ENCODE data around the gene RFESD. TPM values are rescaled to one million over a fixed set of nuclear protein-coding genes. Genes with fewer than 3 reads are reported as not detected.

The RFESD gene
- total and polyA plus RNA-seq, 2 of the 13 experiments (the other 11 are each of a cell fraction or from before 2014, with no cell fraction given) = 1.1 to 2.2 TPM

DNA sequence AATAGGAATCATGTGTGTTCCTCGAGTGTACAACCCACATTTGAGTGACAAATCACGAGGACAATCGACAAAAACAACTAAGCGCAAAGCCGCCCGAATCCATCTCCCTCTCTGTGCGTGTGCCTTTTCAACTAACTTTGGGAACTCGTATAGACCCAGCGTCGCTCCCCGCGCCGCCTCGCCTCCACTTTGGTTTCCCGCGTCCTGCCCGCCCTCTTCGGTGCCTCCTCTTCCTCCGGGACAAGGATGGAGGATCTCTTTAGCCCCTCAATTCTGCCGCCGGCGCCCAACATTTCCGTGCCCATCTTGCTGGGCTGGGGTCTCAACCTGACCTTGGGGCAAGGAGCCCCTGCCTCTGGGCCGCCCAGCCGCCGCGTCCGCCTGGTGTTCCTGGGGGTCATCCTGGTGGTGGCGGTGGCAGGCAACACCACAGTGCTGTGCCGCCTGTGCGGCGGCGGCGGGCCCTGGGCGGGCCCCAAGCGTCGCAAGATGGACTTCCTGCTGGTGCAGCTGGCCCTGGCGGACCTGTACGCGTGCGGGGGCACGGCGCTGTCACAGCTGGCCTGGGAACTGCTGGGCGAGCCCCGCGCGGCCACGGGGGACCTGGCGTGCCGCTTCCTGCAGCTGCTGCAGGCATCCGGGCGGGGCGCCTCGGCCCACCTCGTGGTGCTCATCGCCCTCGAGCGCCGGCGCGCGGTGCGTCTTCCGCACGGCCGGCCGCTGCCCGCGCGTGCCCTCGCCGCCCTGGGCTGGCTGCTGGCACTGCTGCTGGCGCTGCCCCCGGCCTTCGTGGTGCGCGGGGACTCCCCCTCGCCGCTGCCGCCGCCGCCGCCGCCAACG is 26.3 kb upstream of the RFESD start, which contains the start of gene GPR150 (continued):
- no peak for TF ChIP-seq RXRA (CRISPR knock-in tag; IDR thresholded peaks at IDR 0.05)
- peak; percentile 83 for TF ChIP-seq ZNF253 (CRISPR knock-in tag; IDR thresholded peaks at IDR 0.05; ENCODE audit: borderline replicate concordance)
- TF ChIP-seq MEIS2 (CRISPR knock-in tag; IDR thresholded peaks at IDR 0.05) = no peak
- TF ChIP-seq ZNF607 (CRISPR knock-in tag; IDR thresholded peaks at IDR 0.05; ENCODE audit: borderline replicate concordance) = peak; percentile 40; the same call in 1 of the 2 replicates
- peak; percentile 15; the same call in 1 of the 2 replicates for TF ChIP-seq ZFX (CRISPR knock-in tag; IDR thresholded peaks at IDR 0.05; ENCODE audit: low read depth)
- peak; percentile 10; the same call in 1 of the 2 replicates for TF ChIP-seq NCOA2 (CRISPR knock-in tag; IDR thresholded peaks at IDR 0.05)
- no peak for TF ChIP-seq ZBTB39 (CRISPR knock-in tag; IDR thresholded peaks at IDR 0.05)

GRCh38 chr5:95620870-95621838 is 25.4 kb upstream of the RFESD start:
- Histone ChIP-seq H3K27me3 (ENCODE audit: control insufficient read depth in 1 of 2, insufficient read depth in 2 of 2, low read length in 2 of 2) (peaks cover 7 to 59% of the 10 kb centered on the region in 2 experiments), H3K9me3 (ENCODE audit: low read length) (no peaks in the 10 kb centered on the region), H3K9ac (ENCODE audit: insufficient read depth, low read depth, low read length) (0 out of 2 replicates have a peak overlapping the region, but pooled peaks have one; percentile 23), H3K36me3 (replicated peaks in 1 of 2; ENCODE audit: control insufficient read depth in 1 of 2, insufficient read depth in 2 of 2, low read length in 2 of 2) (no peaks in the 10 kb centered on the region), H3K79me2 (ENCODE audit: insufficient read depth, low read length) (no peaks in the 10 kb centered on the region), H3K27ac (ENCODE audit: extremely low read length, insufficient read depth, low read length) (no peak overlapping the region), H2AFZ (ENCODE audit: low read length) (no peak overlapping the region), H3K4me2 (ENCODE audit: low read depth, low read length) (peak overlapping the region; percentile 85), H4K20me1 (ENCODE audit: insufficient read depth, low read length) (no peaks in the 10 kb centered on the region), H3K4me3 (replicated peaks in 1 of 3; ENCODE audit: insufficient read depth in 1 of 3, low read depth in 2 of 3, low read length in 3 of 3) (peak overlapping the region; percentile 47 to 74 (median 54)), H3K4me1 (ENCODE audit: insufficient read depth, low read length) (peaks cover 25% of the 10 kb centered on the region)
- DNase-seq (ENCODE audit: low spot score) (no peak), FAIRE-seq (no peak), ATAC-seq (peak; percentile 85)
- intact Hi-C loops (cut with micrococcal nuclease; ENCODE audit: unreplicated experiment) = no loop called here
- in situ Hi-C loops (cut with HindIII; ENCODE audit: extremely low pct_ligation_motif_present, low pct_unique_long_range_greater_than_20kb) = no loop called here
- CTCF ChIA-PET (ENCODE audit: low intra/inter-chr PET ratio, low total read pairs) = no interaction called here
- WGBS (ENCODE audit: low lambda C conversion rate) = 10% methylated on average over 13 of the region's 92 CpGs
- no TSS peak for BruUV-seq (replicated peaks)
- POLR2A ChIA-PET = no interaction called here
- TF ChIP-seq ZNF746 (CRISPR knock-in tag; IDR thresholded peaks at IDR 0.05) (0 out of 2 replicates have a peak, but pooled peaks have one; percentile 15), ARNT2 (CRISPR knock-in tag; IDR thresholded peaks at IDR 0.05; ENCODE audit: low read depth) (peak; percentile 15; the same call in 1 of the 2 replicates), ZNF501 (CRISPR knock-in tag; IDR thresholded peaks at IDR 0.05) (no peak), HMG20A (CRISPR knock-in tag; IDR thresholded peaks at IDR 0.05; ENCODE audit: borderline replicate concordance) (no peak), BORCS8-MEF2B (CRISPR knock-in tag; IDR thresholded peaks at IDR 0.05) (peak; percentile 60; the same call in 1 of the 2 replicates), NFIB (CRISPR knock-in tag; IDR thresholded peaks at IDR 0.05; ENCODE audit: borderline replicate concordance) (0 out of 2 replicates have a peak, but pooled peaks have one; percentile 64)
- TF ChIP-seq, protein P1, sequence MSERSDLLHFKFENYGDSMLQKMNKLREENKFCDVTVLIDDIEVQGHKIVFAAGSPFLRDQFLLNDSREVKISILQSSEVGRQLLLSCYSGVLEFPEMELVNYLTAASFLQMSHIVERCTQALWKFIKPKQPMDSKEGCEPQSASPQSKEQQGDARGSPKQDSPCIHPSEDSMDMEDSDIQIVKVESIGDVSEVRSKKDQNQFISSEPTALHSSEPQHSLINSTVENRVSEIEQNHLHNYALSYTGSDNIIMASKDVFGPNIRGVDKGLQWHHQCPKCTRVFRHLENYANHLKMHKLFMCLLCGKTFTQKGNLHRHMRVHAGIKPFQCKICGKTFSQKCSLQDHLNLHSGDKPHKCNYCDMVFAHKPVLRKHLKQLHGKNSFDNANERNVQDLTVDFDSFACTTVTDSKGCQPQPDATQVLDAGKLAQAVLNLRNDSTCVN (CRISPR knock-in tag; IDR thresholded peaks at IDR 0.05; ENCODE audit: borderline replicate concordance) = 0 out of 2 replicates have a peak, but pooled peaks have one; percentile 21
